GM19035 (cell line): ENCODE data around the gene TMED7.

Source experiments
- ATAC-seq: cut with Tn5 transposase; IDR thresholded peaks from one replicate; pipeline ENCODE4 v1.9.1; 2021; ENCODE audit not compliant: unreplicated experiment

TMED7 gene

GRCh38 chr5:115583474-115583873, 42.4 kb downstream of the TMED7 start:
- no peak for ATAC-seq

GRCh38 chr5:115580941-115581340, 44.9 kb downstream of the TMED7 start:
- ATAC-seq, result no peak

GRCh38 chr5:115579747-115580173, 46.1 kb downstream of the TMED7 start:
- ATAC-seq, result peak; percentile 55

- no peak for ATAC-seq
Observed at GRCh38 chr5:115579216-115579615, 46.6 kb downstream of the TMED7 start.

GRCh38 chr5:115578657-115579056, 47.2 kb downstream of the TMED7 start:
- peak; percentile 58 for ATAC-seq

- no peak for ATAC-seq
Observed at GRCh38 chr5:115577741-115578140, 48.1 kb downstream of the TMED7 start.

- no peak for ATAC-seq
Observed at GRCh38 chr5:115577329-115577728, 48.5 kb downstream of the TMED7 start.

GRCh38 chr5:115575167-115576070, 50.4 kb downstream of the TMED7 start:
- ATAC-seq, result no peak

GRCh38 chr5:115573133-115573532, 52.7 kb downstream of the TMED7 start:
- ATAC-seq, result no peak

GRCh38 chr5:115571441-115571878, 54.4 kb downstream of the TMED7 start:
- no peak for ATAC-seq

GRCh38 chr5:115568668-115569067, 57.2 kb downstream of the TMED7 start:
- no peak for ATAC-seq

GRCh38 chr5:115565233-115565632, 60.6 kb downstream of the TMED7 start:
- no peak for ATAC-seq
